SK-N-SH treated with all-trans-retinoic acid at 6 μM for 48 hours (cell line): ENCODE measurements around the gene KIRREL3.

Source experiments
- ATAC-seq: fragments of 200-7000 bp; cut with Tn5 transposase; 3 replicates; pipeline ENCODE4 v1.9.1; 2020; ENCODE audit warnings: mild to moderate bottlenecking, moderate library complexity
- ARNTL ChIP-seq: fragments of 450-650 bp; formaldehyde crosslinking; IDR thresholded peaks from 2 replicates; pipeline ENCODE4 v1.5.0; 2020; ENCODE audit warnings: low read depth, mild to moderate bottlenecking, moderate library complexity, borderline replicate concordance
- BACH2 ChIP-seq: fragments of 250-450 bp; sonication (Bioruptor Pico); IDR thresholded peaks from 2 replicates; pipeline ENCODE4 v1.9.0; 2021; ENCODE audit warnings: mild to moderate bottlenecking, borderline replicate concordance
- CREB5 ChIP-seq: fragments of 250-450 bp; sonication (Bioruptor Pico); IDR thresholded peaks from 2 replicates; pipeline ENCODE4 v1.5.1; 2020; ENCODE audit warnings: low read depth, mild to moderate bottlenecking, moderate library complexity
- CSDC2 ChIP-seq: fragments of 250-450 bp; sonication (Bioruptor Pico); IDR thresholded peaks from 2 replicates; pipeline ENCODE4 v1.5.0; 2020; ENCODE audit warnings: mild to moderate bottlenecking, moderate library complexity
- CSRNP3 ChIP-seq: fragments of 250-450 bp; sonication (Bioruptor Pico); IDR thresholded peaks from 2 replicates; pipeline ENCODE4 v1.5.1; 2021; ENCODE audit warnings: mild to moderate bottlenecking, moderate library complexity
- ESRRG ChIP-seq: fragments of 250-450 bp; sonication (Bioruptor Pico); IDR thresholded peaks from 2 replicates; pipeline ENCODE4 v1.6.1; 2021; ENCODE audit warnings: mild to moderate bottlenecking
- OSR1 ChIP-seq: fragments of 250-450 bp; sonication (Bioruptor Pico); IDR thresholded peaks from 2 replicates; pipeline ENCODE4 v1.8.0; 2022; ENCODE audit warnings: moderate library complexity, mild to moderate bottlenecking, inconsistent platforms
- PATZ1 ChIP-seq: fragments of 250-450 bp; sonication (Bioruptor Pico); IDR thresholded peaks from 2 replicates; pipeline ENCODE4 v1.8.0; 2020; ENCODE audit warnings: mild to moderate bottlenecking, moderate library complexity, borderline replicate concordance
- POU6F1 ChIP-seq: fragments of 250-450 bp; sonication (Bioruptor Pico); IDR thresholded peaks from 2 replicates; pipeline ENCODE4 v1.8.0; 2021; ENCODE audit warnings: low read depth, mild to moderate bottlenecking, moderate library complexity, borderline replicate concordance
- PPARA ChIP-seq: fragments of 250-450 bp; sonication (Bioruptor Pico); IDR thresholded peaks from 2 replicates; pipeline ENCODE4 v1.5.0; 2020; ENCODE audit warnings: mild to moderate bottlenecking, borderline replicate concordance
- SNAI2 ChIP-seq: fragments of 250-450 bp; sonication (Bioruptor Pico); IDR thresholded peaks from 2 replicates; pipeline ENCODE4 v1.5.0; 2020; ENCODE audit warnings: mild to moderate bottlenecking, moderate library complexity
- TCF4 ChIP-seq: fragments of 250-450 bp; sonication (Bioruptor Pico); IDR thresholded peaks from 2 replicates; pipeline ENCODE4 v1.8.0; 2021; ENCODE audit warnings: mild to moderate bottlenecking, moderate library complexity, borderline replicate concordance
- TOX ChIP-seq: fragments of 250-450 bp; sonication (Bioruptor Pico); IDR thresholded peaks from 2 replicates; pipeline ENCODE4 v1.8.0; 2021; ENCODE audit warnings: mild to moderate bottlenecking, moderate library complexity, borderline replicate concordance
- ZFP3 ChIP-seq: fragments of 250-450 bp; sonication (Bioruptor Pico); IDR thresholded peaks from 2 replicates; pipeline ENCODE4 v1.5.0; 2020; ENCODE audit warnings: mild to moderate bottlenecking, moderate library complexity
- ZFP30 ChIP-seq: fragments of 450-650 bp; formaldehyde crosslinking; IDR thresholded peaks from 2 replicates; pipeline ENCODE4 v1.5.0; 2022; ENCODE audit warnings: mild to moderate bottlenecking, moderate library complexity
- ZNF565 ChIP-seq: fragments of 450-650 bp; formaldehyde crosslinking; conservative IDR thresholded peaks from 2 replicates; pipeline ENCODE4 v1.5.0; 2020; ENCODE audit warnings: low read depth, mild to moderate bottlenecking, moderate library complexity
- ZNF70 ChIP-seq: fragments of 450-650 bp; formaldehyde crosslinking; IDR thresholded peaks from 2 replicates; pipeline ENCODE4 v1.5.0; 2020; ENCODE audit warnings: mild to moderate bottlenecking, moderate library complexity
- ZNF8 ChIP-seq: fragments of 450-650 bp; formaldehyde crosslinking; IDR thresholded peaks from 2 replicates; pipeline ENCODE4 v1.5.0; 2020; ENCODE audit warnings: mild to moderate bottlenecking, moderate library complexity

KIRREL3 gene

GRCh38 chr11:126585774-126586491 lies 414.6 kb downstream of the KIRREL3 start:
- ATAC-seq = peak; percentile 95
- TF ChIP-seq PATZ1 (CRISPR knock-in tag) = no peak
- no peak for TF ChIP-seq PPARA (CRISPR knock-in tag)
- no peak for TF ChIP-seq TOX (CRISPR knock-in tag)
- TF ChIP-seq CREB5 (CRISPR knock-in tag) = no peak
- TF ChIP-seq TCF4 (CRISPR knock-in tag) = no peak
- TF ChIP-seq ZFP30 (CRISPR knock-in tag) = no peak
- no peak for TF ChIP-seq CSRNP3
- TF ChIP-seq ZNF70 (CRISPR knock-in tag) = no peak
- TF ChIP-seq, all 23 proteins: peak for 0

GRCh38 chr11:126585388-126585773 lies 415.2 kb downstream of the KIRREL3 start:
- ATAC-seq = no peak
- TF ChIP-seq BACH2 = no peak
- TF ChIP-seq ZFP3 (CRISPR knock-in tag) = 0 out of 2 replicates have a peak, but pooled peaks have one; percentile 31
- TF ChIP-seq, all 23 proteins: peak for 1

GRCh38 chr11:126583594-126584427 lies 416.8 kb downstream of the KIRREL3 start:
- no peak for ATAC-seq
- TF ChIP-seq ZFP3 (CRISPR knock-in tag) = no peak

GRCh38 chr11:126583101-126583500 lies 417.5 kb downstream of the KIRREL3 start:
- no peak for ATAC-seq
- TF ChIP-seq ZNF565 (CRISPR knock-in tag) = no peak
- no peak for TF ChIP-seq ESRRG (CRISPR knock-in tag)
- TF ChIP-seq ZNF8 (CRISPR knock-in tag) = no peak
- TF ChIP-seq OSR1 (CRISPR knock-in tag) = no peak
- TF ChIP-seq ZFP3 (CRISPR knock-in tag) = no peak
- no peak for TF ChIP-seq PATZ1 (CRISPR knock-in tag)
- no peak for TF ChIP-seq ARNTL (CRISPR knock-in tag)
- TF ChIP-seq SNAI2 (CRISPR knock-in tag) = no peak
- TF ChIP-seq POU6F1 (CRISPR knock-in tag) = no peak
- TF ChIP-seq TOX (CRISPR knock-in tag) = no peak
- no peak for TF ChIP-seq CSDC2 (CRISPR knock-in tag)
- TF ChIP-seq CSRNP3 = no peak
- TF ChIP-seq, all 23 proteins: peak for 0
